Liver (tissue), 3 donors: ENCODE results near the gene WWOX.

Experiments
- FOXA1 ChIP-seq: IDR thresholded peaks from 2 replicates; pipeline ENCODE4 v1.6.1; 2016; ENCODE audit warnings: antibody characterized with exemption
- FOXA2 ChIP-seq: IDR thresholded peaks from 2 replicates; pipeline ENCODE4 v1.6.1; 2016; ENCODE audit warnings: antibody characterized with exemption
- GABPA ChIP-seq, 2 donors: IDR thresholded peaks in 1 of 2; conservative IDR thresholded peaks in 1 of 2; 2 replicates each; pipeline ENCODE4 v1.6.1; 2016; ENCODE audit warnings: antibody characterized with exemption in 2 of 2, mild to moderate bottlenecking in 1 of 2, moderate library complexity in 1 of 2
- JUND ChIP-seq, 2 donors: IDR thresholded peaks; 2 replicates each; pipeline ENCODE4 v1.6.1; 2016; ENCODE audit warnings: antibody characterized with exemption in 2 of 2
- RAD21 ChIP-seq, 2 donors: IDR thresholded peaks; 2 replicates each; pipeline ENCODE4 v1.6.1; 2016; ENCODE audit warnings: antibody characterized with exemption in 2 of 2, mild to moderate bottlenecking in 2 of 2
- RXRA ChIP-seq, 2 donors: IDR thresholded peaks; 2 replicates each; pipeline ENCODE4 v1.6.1; 2017 to 2018; ENCODE audit warnings: antibody characterized with exemption in 2 of 2, mild to moderate bottlenecking in 1 of 2
- SP1 ChIP-seq: IDR thresholded peaks from 2 replicates; pipeline ENCODE4 v1.6.1; 2018; ENCODE audit warnings: antibody characterized with exemption, mild to moderate bottlenecking
- TAF1 ChIP-seq: conservative IDR thresholded peaks from 2 replicates; pipeline ENCODE4 v1.6.1; 2016; ENCODE audit warnings: antibody characterized with exemption, mild to moderate bottlenecking
- YY1 ChIP-seq: IDR thresholded peaks from 2 replicates; pipeline ENCODE4 v1.6.1; 2016; ENCODE audit warnings: antibody characterized with exemption, mild to moderate bottlenecking
- TF ChIP-seq, protein P1 (sequence below): fragments of 150-350 bp; IDR thresholded peaks from 2 replicates; pipeline ENCODE4 v1.5.1; 2017; ENCODE audit warnings: improper control_type of control experiment, low read depth, low read length; ENCODE audit not compliant: missing input control
- TF ChIP-seq, protein P2 (sequence below): IDR thresholded peaks from 2 replicates; pipeline ENCODE4 v1.6.1; 2016; ENCODE audit warnings: antibody characterized with exemption, mild to moderate bottlenecking
- TF ChIP-seq, protein P3 (sequence below): IDR thresholded peaks from 2 replicates; pipeline ENCODE4 v1.6.1; 2016; ENCODE audit warnings: antibody characterized with exemption
- TF ChIP-seq, protein P4 (sequence below): IDR thresholded peaks from 2 replicates; pipeline ENCODE4 v1.6.1; 2016; ENCODE audit warnings: antibody characterized with exemption
- donor health status: healthy.
- donor health status: healthy.

DNA sequence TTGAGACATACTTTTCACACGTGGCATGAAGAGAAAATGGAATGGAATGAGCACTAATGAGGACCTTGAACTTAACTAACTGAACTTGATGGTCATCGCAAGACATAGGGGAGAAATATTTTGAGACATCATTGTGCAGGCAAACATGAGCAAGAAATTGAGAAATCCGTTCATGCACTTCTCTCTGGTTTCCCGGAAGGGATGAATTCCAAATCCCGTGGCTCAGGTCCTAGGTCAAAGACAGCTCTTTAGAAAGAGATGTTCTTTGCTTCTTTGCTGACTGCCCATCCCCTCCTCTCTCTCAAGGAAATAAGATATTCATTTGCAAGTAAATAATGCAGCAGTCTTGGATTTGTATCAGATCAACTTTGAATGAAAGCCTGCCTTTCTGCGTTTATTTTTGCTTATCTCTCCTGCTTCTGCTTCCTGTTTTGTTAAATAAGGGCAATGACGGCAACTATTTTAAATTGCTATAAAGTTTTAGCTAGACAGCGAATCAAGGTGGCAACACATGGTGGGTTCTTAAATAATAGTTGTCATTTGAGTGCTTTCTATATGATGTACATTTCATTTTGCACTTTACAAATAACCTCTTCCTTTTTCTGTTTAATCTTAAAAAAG lies 843.3 kb downstream of the WWOX start:
- TF ChIP-seq FOXA2 (no peak), GABPA (IDR thresholded peaks at IDR 0.05 in 1 of 2, conservative IDR thresholded peaks at IDR 0.05 in 1 of 2) (no peak), SP1 (no peak), RAD21 (IDR thresholded peaks at IDR 0.05) (no peak), TAF1 (no peak), YY1 (no peak), JUND (IDR thresholded peaks at IDR 0.05) (no peak), RXRA (IDR thresholded peaks at IDR 0.05) (no peak), FOXA1 (no peak)
- TF ChIP-seq, protein P1, sequence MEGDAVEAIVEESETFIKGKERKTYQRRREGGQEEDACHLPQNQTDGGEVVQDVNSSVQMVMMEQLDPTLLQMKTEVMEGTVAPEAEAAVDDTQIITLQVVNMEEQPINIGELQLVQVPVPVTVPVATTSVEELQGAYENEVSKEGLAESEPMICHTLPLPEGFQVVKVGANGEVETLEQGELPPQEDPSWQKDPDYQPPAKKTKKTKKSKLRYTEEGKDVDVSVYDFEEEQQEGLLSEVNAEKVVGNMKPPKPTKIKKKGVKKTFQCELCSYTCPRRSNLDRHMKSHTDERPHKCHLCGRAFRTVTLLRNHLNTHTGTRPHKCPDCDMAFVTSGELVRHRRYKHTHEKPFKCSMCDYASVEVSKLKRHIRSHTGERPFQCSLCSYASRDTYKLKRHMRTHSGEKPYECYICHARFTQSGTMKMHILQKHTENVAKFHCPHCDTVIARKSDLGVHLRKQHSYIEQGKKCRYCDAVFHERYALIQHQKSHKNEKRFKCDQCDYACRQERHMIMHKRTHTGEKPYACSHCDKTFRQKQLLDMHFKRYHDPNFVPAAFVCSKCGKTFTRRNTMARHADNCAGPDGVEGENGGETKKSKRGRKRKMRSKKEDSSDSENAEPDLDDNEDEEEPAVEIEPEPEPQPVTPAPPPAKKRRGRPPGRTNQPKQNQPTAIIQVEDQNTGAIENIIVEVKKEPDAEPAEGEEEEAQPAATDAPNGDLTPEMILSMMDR, result no peak
- TF ChIP-seq, protein P2, sequence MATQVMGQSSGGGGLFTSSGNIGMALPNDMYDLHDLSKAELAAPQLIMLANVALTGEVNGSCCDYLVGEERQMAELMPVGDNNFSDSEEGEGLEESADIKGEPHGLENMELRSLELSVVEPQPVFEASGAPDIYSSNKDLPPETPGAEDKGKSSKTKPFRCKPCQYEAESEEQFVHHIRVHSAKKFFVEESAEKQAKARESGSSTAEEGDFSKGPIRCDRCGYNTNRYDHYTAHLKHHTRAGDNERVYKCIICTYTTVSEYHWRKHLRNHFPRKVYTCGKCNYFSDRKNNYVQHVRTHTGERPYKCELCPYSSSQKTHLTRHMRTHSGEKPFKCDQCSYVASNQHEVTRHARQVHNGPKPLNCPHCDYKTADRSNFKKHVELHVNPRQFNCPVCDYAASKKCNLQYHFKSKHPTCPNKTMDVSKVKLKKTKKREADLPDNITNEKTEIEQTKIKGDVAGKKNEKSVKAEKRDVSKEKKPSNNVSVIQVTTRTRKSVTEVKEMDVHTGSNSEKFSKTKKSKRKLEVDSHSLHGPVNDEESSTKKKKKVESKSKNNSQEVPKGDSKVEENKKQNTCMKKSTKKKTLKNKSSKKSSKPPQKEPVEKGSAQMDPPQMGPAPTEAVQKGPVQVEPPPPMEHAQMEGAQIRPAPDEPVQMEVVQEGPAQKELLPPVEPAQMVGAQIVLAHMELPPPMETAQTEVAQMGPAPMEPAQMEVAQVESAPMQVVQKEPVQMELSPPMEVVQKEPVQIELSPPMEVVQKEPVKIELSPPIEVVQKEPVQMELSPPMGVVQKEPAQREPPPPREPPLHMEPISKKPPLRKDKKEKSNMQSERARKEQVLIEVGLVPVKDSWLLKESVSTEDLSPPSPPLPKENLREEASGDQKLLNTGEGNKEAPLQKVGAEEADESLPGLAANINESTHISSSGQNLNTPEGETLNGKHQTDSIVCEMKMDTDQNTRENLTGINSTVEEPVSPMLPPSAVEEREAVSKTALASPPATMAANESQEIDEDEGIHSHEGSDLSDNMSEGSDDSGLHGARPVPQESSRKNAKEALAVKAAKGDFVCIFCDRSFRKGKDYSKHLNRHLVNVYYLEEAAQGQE, result no peak
- TF ChIP-seq, protein P3, sequence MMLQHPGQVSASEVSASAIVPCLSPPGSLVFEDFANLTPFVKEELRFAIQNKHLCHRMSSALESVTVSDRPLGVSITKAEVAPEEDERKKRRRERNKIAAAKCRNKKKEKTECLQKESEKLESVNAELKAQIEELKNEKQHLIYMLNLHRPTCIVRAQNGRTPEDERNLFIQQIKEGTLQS, result no peak
- TF ChIP-seq, protein P4, sequence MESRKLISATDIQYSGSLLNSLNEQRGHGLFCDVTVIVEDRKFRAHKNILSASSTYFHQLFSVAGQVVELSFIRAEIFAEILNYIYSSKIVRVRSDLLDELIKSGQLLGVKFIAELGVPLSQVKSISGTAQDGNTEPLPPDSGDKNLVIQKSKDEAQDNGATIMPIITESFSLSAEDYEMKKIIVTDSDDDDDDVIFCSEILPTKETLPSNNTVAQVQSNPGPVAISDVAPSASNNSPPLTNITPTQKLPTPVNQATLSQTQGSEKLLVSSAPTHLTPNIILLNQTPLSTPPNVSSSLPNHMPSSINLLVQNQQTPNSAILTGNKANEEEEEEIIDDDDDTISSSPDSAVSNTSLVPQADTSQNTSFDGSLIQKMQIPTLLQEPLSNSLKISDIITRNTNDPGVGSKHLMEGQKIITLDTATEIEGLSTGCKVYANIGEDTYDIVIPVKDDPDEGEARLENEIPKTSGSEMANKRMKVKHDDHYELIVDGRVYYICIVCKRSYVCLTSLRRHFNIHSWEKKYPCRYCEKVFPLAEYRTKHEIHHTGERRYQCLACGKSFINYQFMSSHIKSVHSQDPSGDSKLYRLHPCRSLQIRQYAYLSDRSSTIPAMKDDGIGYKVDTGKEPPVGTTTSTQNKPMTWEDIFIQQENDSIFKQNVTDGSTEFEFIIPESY, result no peak
